Measurements from ENCODE around the gene HOXA10. TPM values are rescaled to one million over a fixed set of nuclear protein-coding genes. Genes with fewer than 3 reads are reported as not detected.

The HOXA10 gene
- total and polyA plus RNA-seq, 4 donors = 0.21 to 0.29 (median 0.26) TPM; not detected in 1

- ATAC-seq (ENCODE audit: insufficient read depth, low FRiP score) = no peak
- H3K27ac ChIP-seq (ENCODE audit: low read depth in 1 of 2, low read length in 1 of 2) = no peak overlapping the region
- peak in 2 of 3 donors; percentile 19 to 24 for DNase-seq
- WGBS, 2 donors = 57 to 72% methylated on average over 14 of the region's 14 CpGs
- H3K36me3 ChIP-seq (ENCODE audit: control insufficient read depth in 4 of 4, insufficient read depth in 4 of 4, low read length in 4 of 4) = no peaks in the 10 kb centered on the region
- no peak for TF ChIP-seq CTCF (IDR thresholded peaks at IDR 0.05; ENCODE audit: control extremely low read depth, extremely low read depth)
- peaks cover 20 to 98% (median 83%) of the 10 kb centered on the region in 3 donors for H3K27me3 ChIP-seq (ENCODE audit: control insufficient read depth in 3 of 3, insufficient read depth in 3 of 3, low read length in 2 of 3)
- no peak overlapping the region for H3K4me3 ChIP-seq
- H3K9me3 ChIP-seq (ENCODE audit: control insufficient read depth in 4 of 4, insufficient read depth in 3 of 4, low read length in 3 of 4) = peaks cover 0 to 6% (median 0%) of the 10 kb centered on the region in 4 donors
- H3K9ac ChIP-seq (ENCODE audit: insufficient read depth in 1 of 2, low read length in 2 of 2) = no peak overlapping the region
- peaks cover 0 to 18% (median 11%) of the 10 kb centered on the region in 5 donors for H3K4me1 ChIP-seq (ENCODE audit: control insufficient read depth in 5 of 5, insufficient read depth in 5 of 5, low read length in 5 of 5)
Observed at GRCh38 chr7:27179030-27179429, 4.9 kb upstream of the HOXA10 start.

- DNase-seq = peak in 1 of 3 donors; percentile 13
- peaks cover 23 to 92% (median 77%) of the 10 kb centered on the region in 3 donors for H3K27me3 ChIP-seq (ENCODE audit: control insufficient read depth in 3 of 3, insufficient read depth in 3 of 3, low read length in 2 of 3)
- ATAC-seq (ENCODE audit: insufficient read depth, low FRiP score) = no peak
Observed at GRCh38 chr7:27178366-27178765, 4.2 kb upstream of the HOXA10 start.

GRCh38 chr7:27177795-27178320 is 3.7 kb upstream of the HOXA10 start:
- no peaks in the 10 kb centered on the region for H3K36me3 ChIP-seq (ENCODE audit: control insufficient read depth in 4 of 4, insufficient read depth in 4 of 4, low read length in 4 of 4)
- peaks cover 23 to 91% (median 75%) of the 10 kb centered on the region in 3 donors for H3K27me3 ChIP-seq (ENCODE audit: control insufficient read depth in 3 of 3, insufficient read depth in 3 of 3, low read length in 2 of 3)
- TF ChIP-seq CTCF (IDR thresholded peaks at IDR 0.05; ENCODE audit: control extremely low read depth, extremely low read depth) = no peak
- no peak overlapping the region for H3K9ac ChIP-seq (ENCODE audit: insufficient read depth in 1 of 2, low read length in 2 of 2)
- H3K27ac ChIP-seq (ENCODE audit: low read depth in 1 of 2, low read length in 1 of 2) = no peak overlapping the region
- DNase-seq (no peak), ATAC-seq (ENCODE audit: insufficient read depth, low FRiP score) (no peak)
- WGBS, 2 donors = 88% methylated on average over 5 of the region's 5 CpGs
- peaks cover 0 to 21% (median 8%) of the 10 kb centered on the region in 5 donors for H3K4me1 ChIP-seq (ENCODE audit: control insufficient read depth in 5 of 5, insufficient read depth in 5 of 5, low read length in 5 of 5)
- H3K4me3 ChIP-seq = no peak overlapping the region
- H3K9me3 ChIP-seq (ENCODE audit: control insufficient read depth in 4 of 4, insufficient read depth in 3 of 4, low read length in 3 of 4) = peaks cover 0 to 13% (median 0%) of the 10 kb centered on the region in 4 donors

More at GRCh38 chr7:27178366-27178765, 4.2 kb upstream of the HOXA10 start:
- peaks cover 0 to 9% (median 0%) of the 10 kb centered on the region in 4 donors for H3K9me3 ChIP-seq (ENCODE audit: control insufficient read depth in 4 of 4, insufficient read depth in 3 of 4, low read length in 3 of 4)
- peaks cover 0 to 17% (median 8%) of the 10 kb centered on the region in 5 donors for H3K4me1 ChIP-seq (ENCODE audit: control insufficient read depth in 5 of 5, insufficient read depth in 5 of 5, low read length in 5 of 5)
- no peak overlapping the region for H3K4me3 ChIP-seq
- 85 to 87% methylated on average over 6 of the region's 6 CpGs for WGBS, 2 donors
- TF ChIP-seq CTCF (IDR thresholded peaks at IDR 0.05; ENCODE audit: control extremely low read depth, extremely low read depth) = no peak
- H3K36me3 ChIP-seq (ENCODE audit: control insufficient read depth in 4 of 4, insufficient read depth in 4 of 4, low read length in 4 of 4) = no peaks in the 10 kb centered on the region
- no peak overlapping the region for H3K27ac ChIP-seq (ENCODE audit: low read depth in 1 of 2, low read length in 1 of 2)
- H3K9ac ChIP-seq (ENCODE audit: insufficient read depth in 1 of 2, low read length in 2 of 2) = no peak overlapping the region

Measured in lung (tissue), 12 donors.